Mammary epithelial cell (primary cell): ENCODE results near the gene ZMYM2.

Experiments
- CTCF ChIP-seq, 2 donors: IDR thresholded peaks in 1 of 2; conservative IDR thresholded peaks in 1 of 2; 2 replicates each; pipeline ENCODE4 v1.5.1; 2011 to 2012; ENCODE audit warnings: inconsistent platforms in 2 of 2, low read length in 2 of 2, mild to moderate bottlenecking in 2 of 2, control low read depth in 1 of 2, low read depth in 1 of 2; ENCODE audit not compliant: insufficient read depth in 1 of 2; ENCODE audit errors: extremely low read depth in 1 of 2
- EZH2 ChIP-seq: IDR thresholded peaks from 2 replicates; pipeline ENCODE4 v1.6.1; 2012; ENCODE audit warnings: low read length, inconsistent platforms, borderline replicate concordance

- TF ChIP-seq EZH2 (no peak), CTCF (conservative IDR thresholded peaks at IDR 0.05 in 1 of 2, IDR thresholded peaks at IDR 0.05 in 1 of 2; ENCODE audit: extremely low read depth in 1 of 2, insufficient read depth in 1 of 2, low read depth in 1 of 2, low read length in 2 of 2) (no peak)
Observed at GRCh38 chr13:19958155-19959111, at the start of gene ZMYM2.
